ENCODE data around the gene PLEKHG5.
A peak's percentile ranks its signal among the peaks of the same experiment; 100 is the strongest.

PLEKHG5 gene

GRCh38 chr1:6475381-6476133 is 15.9 kb downstream of the PLEKHG5 start:
- peak; percentile 70 for DNase-seq

- no peak for DNase-seq
Observed at GRCh38 chr1:6474815-6475282, 16.6 kb downstream of the PLEKHG5 start.

GRCh38 chr1:6473974-6474814 is 17.3 kb downstream of the PLEKHG5 start:
- DNase-seq, result no peak

- no peak for DNase-seq
Observed at GRCh38 chr1:6473156-6473555, 18.3 kb downstream of the PLEKHG5 start.

- DNase-seq, result no peak
Observed at GRCh38 chr1:6472391-6472790, 19.1 kb downstream of the PLEKHG5 start.

GRCh38 chr1:6471970-6472368 is 19.5 kb downstream of the PLEKHG5 start:
- no peak for DNase-seq

GRCh38 chr1:6471086-6471969 is 20.1 kb downstream of the PLEKHG5 start:
- no peak for DNase-seq

GRCh38 chr1:6470132-6471085 is 21.1 kb downstream of the PLEKHG5 start:
- DNase-seq, result no peak

GRCh38 chr1:6468729-6469461 is 22.6 kb downstream of the PLEKHG5 start:
- no peak for DNase-seq

- no peak for DNase-seq
Observed at GRCh38 chr1:6467744-6468688, 23.5 kb downstream of the PLEKHG5 start.

- no peak for DNase-seq
Observed at GRCh38 chr1:6467224-6467623, 24.2 kb downstream of the PLEKHG5 start.

- no peak for DNase-seq
Observed at GRCh38 chr1:6466751-6467150, 24.7 kb downstream of the PLEKHG5 start.

GRCh38 chr1:6466023-6466422 is 25.4 kb downstream of the PLEKHG5 start, which contains the start of gene TNFRSF25:
TSS of gene TNFRSF25 (minus strand) at chr1:6466173. CDS start at chr1:6466107, 66 bp downstream.
- DNase-seq, result peak; percentile 58

- peak; percentile 41 for DNase-seq
Observed at GRCh38 chr1:6465461-6466005, 25.9 kb downstream of the PLEKHG5 start.

- DNase-seq, result no peak
Observed at GRCh38 chr1:6464915-6465314, 26.6 kb downstream of the PLEKHG5 start.

- peak; percentile 45 for DNase-seq
Observed at GRCh38 chr1:6464514-6464836, 27.0 kb downstream of the PLEKHG5 start.

GRCh38 chr1:6463120-6463412 is 28.4 kb downstream of the PLEKHG5 start:
- no peak for DNase-seq

- DNase-seq, result no peak
Observed at GRCh38 chr1:6462412-6463119, 28.9 kb downstream of the PLEKHG5 start.

Data from stimulated activated naive CD4-positive, alpha-beta T cell treated with Interleukin-2 at 50 U/mL for 16 hours (primary cell).